Muscle layer of colon (tissue), 2 donors: ENCODE results near the gene TGIF2.
"Not testable (repeated sequence)": the region's sequence is repeated elsewhere in the genome, so short reads cannot be mapped to it uniquely, and the experiment has no call there.

Experiments used
- H3K27ac ChIP-seq: one replicate; pipeline ENCODE4 v1.7.0; 2013; ENCODE audit warnings: low read depth, mild to moderate bottlenecking, low read length, moderate library complexity
- H3K27me3 ChIP-seq, 2 donors: one replicate each; pipeline ENCODE4 v1.7.0; 2013; ENCODE audit warnings: low read length in 2 of 2, mild to moderate bottlenecking in 2 of 2; ENCODE audit not compliant: insufficient read depth in 2 of 2, control insufficient read depth in 1 of 2
- H3K36me3 ChIP-seq: one replicate; pipeline ENCODE4 v1.7.0; 2013; ENCODE audit warnings: mild to moderate bottlenecking, low read length; ENCODE audit not compliant: insufficient read depth
- H3K4me1 ChIP-seq: one replicate; pipeline ENCODE4 v1.7.0; 2013; ENCODE audit warnings: mild to moderate bottlenecking, low read length; ENCODE audit not compliant: insufficient read depth
- H3K4me3 ChIP-seq, 2 donors: one replicate each; pipeline ENCODE4 v1.7.0; 2013; ENCODE audit warnings: low read length in 2 of 2, low read depth in 1 of 2, mild to moderate bottlenecking in 1 of 2, moderate library complexity in 1 of 2
- H3K9ac ChIP-seq: one replicate; pipeline ENCODE4 v1.7.0; 2013; ENCODE audit warnings: low read length
- H3K9me3 ChIP-seq: one replicate; pipeline ENCODE4 v1.7.0; 2013; ENCODE audit warnings: mild to moderate bottlenecking, low read length
- donor health status: abdominal sarcoma.
- donor health status: Adenocarcinoma of cecum.

TGIF2 gene

GRCh38 chr20:36549628-36549941, 23.8 kb upstream of the TGIF2 start:
- peak overlapping the region; percentile 48 for H3K27ac ChIP-seq
- H3K9me3 ChIP-seq, result no peaks in the 10 kb centered on the region
- H3K36me3 ChIP-seq, result peaks cover 43% of the 10 kb centered on the region
- H3K4me3 ChIP-seq, result no peak overlapping the region
- H3K9ac ChIP-seq, result no peak overlapping the region
- peaks cover 19% of the 10 kb centered on the region for H3K4me1 ChIP-seq
- no peaks in the 10 kb centered on the region for H3K27me3 ChIP-seq

DNA sequence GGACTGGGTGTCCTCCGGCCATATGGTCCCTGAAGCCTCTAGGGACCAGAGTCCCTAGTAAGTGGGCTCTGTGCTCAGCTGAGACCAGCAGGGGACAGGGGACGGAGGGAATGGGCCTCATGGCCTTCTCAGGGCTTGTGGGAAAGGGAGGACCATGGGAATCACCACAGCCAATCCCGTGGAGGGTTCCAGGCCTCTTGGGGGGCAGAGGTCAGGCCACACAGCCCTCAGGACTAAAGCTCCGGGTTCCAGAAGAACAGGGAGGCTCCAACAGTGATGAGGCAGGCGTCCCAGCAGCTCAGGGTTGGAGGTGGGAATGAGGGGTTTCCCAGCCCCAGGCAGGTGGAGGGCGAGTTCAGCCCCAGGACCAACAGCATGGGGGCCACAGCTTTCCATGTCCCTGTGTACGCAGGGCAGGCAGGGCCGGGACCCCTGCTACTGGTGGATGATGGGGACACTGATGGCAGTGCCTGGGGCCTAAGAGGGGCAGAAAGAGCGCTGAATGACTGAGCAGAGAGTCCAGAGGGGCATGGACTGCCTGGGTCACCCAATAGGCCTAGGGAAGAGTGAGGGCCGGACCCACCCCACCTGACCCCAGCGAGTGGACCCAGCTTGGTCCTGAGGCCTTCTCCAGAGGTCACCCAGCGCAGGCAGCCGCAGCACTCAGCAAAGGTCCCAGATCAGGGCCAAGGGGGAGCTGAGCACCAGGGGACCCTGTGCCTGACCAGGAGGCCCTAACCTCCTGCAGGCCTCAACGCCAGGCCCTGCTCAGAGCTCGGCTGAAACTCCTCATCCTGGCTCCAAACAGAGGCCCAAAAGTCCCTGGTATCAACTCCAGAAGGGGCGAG, 23.2 kb upstream of the TGIF2 start:
- Histone ChIP-seq H3K4me1 (peaks cover 18% of the 10 kb centered on the region), H3K27me3 (no peaks in the 10 kb centered on the region), H3K36me3 (peaks cover 38% of the 10 kb centered on the region), H3K9me3 (no peaks in the 10 kb centered on the region), H3K9ac (no peak overlapping the region), H3K4me3 (no peak overlapping the region), H3K27ac (peak overlapping the region; percentile 70)

DNA sequence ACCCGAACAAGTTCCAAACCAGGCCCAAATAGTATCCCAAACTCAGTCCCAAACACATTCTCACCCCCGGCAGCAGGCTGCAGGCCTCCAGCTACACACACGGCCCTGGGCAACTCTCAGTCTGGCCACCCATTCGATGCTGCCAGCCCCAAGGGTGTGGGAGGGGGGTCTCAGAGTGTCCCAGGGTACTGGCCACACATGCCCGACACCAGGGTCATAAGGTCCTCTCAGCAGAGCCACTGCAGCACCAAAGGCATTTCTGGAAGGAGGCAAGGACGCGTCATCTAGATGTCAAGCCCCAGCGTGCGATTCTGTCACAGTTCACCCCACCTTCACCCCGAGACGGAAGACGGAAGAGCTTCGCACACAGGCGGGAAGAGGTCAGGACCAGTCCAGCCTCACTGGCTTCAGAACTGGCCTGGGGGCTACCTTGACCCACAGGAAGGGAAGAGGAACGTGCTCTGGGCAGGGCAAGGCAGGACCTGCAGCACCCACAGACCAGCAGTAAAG, 22.6 kb upstream of the TGIF2 start:
- no peak overlapping the region for H3K9ac ChIP-seq
- peak overlapping the region; percentile 70 for H3K27ac ChIP-seq
- no peaks in the 10 kb centered on the region for H3K9me3 ChIP-seq
- H3K27me3 ChIP-seq, result no peaks in the 10 kb centered on the region
- peaks cover 37% of the 10 kb centered on the region for H3K36me3 ChIP-seq
- no peak overlapping the region for H3K4me3 ChIP-seq
- peaks cover 11% of the 10 kb centered on the region for H3K4me1 ChIP-seq

GRCh38 chr20:36555248-36555647, 18.1 kb upstream of the TGIF2 start:
- Histone ChIP-seq H3K36me3 (no peaks in the 10 kb centered on the region), H3K4me3 (no peak overlapping the region), H3K9me3 (no peaks in the 10 kb centered on the region), H3K27ac (no peak overlapping the region), H3K27me3 (no peaks in the 10 kb centered on the region), H3K4me1 (peaks cover 7% of the 10 kb centered on the region), H3K9ac (no peak overlapping the region)

DNA sequence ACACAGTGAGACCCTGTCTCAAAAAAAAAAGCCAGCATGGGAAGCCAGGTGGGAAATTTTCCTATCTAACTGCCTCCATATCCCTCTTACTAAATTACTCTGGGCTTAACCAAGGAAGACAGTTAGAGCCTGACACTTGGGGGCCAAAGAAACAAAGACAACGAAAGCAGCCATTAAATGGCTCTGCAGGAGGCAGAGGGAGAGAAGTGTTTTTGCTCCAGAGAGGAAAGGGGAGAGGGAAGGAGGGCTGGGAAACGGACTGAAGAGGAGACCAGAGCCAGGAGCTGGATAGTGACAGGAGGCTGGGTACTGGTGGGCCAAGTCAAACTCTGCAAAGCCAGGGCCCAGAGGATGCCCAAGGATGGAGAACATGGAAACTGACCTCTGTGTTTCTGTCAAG, 10.7 kb upstream of the TGIF2 start:
- Histone ChIP-seq H3K4me3 (no peak overlapping the region), H3K27me3 (no peaks in the 10 kb centered on the region), H3K27ac (no peak overlapping the region), H3K4me1 (no peaks in the 10 kb centered on the region), H3K9me3 (no peaks in the 10 kb centered on the region), H3K9ac (no peak overlapping the region), H3K36me3 (no peaks in the 10 kb centered on the region)

DNA sequence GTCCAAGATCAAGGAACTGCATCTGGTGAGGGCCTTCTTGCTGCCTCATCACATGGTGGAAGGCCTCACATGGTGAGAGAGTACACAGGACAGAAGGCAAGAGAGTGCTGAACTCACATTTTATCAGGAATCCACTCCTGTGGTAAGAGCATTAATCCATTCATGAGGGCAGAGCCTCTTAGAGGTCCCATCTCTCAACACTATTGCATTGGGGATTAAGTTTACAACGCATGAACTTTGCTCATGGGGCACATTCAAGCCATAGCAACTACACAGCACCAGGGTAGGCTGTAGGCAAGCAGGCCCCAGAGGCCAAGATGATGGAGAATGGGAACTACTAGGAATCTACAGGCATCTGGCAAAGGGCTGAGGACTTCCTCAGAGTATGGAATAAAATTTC, 10.0 kb upstream of the TGIF2 start:
- Histone ChIP-seq H3K9ac (no peak overlapping the region), H3K4me1 (no peaks in the 10 kb centered on the region), H3K9me3 (no peaks in the 10 kb centered on the region), H3K4me3 (no peak overlapping the region), H3K36me3 (no peaks in the 10 kb centered on the region), H3K27me3 (no peaks in the 10 kb centered on the region), H3K27ac (no peak overlapping the region)

- not testable (repeated sequence) for H3K9me3 ChIP-seq, H3K4me1 ChIP-seq, H3K27me3 ChIP-seq, H3K27ac ChIP-seq, H3K9ac ChIP-seq, H3K4me3 ChIP-seq, H3K36me3 ChIP-seq
Observed at GRCh38 chr20:36564078-36564725, 9.2 kb upstream of the TGIF2 start.

DNA sequence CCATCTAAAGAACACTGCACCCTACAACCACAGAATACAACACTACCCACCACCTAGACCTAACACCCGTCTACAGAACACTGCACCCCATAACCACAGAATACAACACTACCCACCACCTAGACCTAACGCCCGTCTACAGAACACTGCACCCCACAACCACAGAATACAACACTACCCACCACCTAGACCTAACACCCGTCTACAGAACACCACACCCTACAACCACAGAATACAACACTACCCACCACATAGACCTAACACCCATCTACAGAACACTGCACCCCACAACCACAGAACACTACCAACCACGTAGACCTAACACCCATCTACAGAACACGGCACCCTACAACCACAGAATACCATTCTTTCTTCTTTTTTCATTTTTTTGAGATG, 8.7 kb upstream of the TGIF2 start:
- H3K4me1 ChIP-seq, H3K4me3 ChIP-seq, H3K27me3 ChIP-seq, H3K36me3 ChIP-seq, H3K9ac ChIP-seq, H3K9me3 ChIP-seq, H3K27ac ChIP-seq: not testable (repeated sequence)

DNA sequence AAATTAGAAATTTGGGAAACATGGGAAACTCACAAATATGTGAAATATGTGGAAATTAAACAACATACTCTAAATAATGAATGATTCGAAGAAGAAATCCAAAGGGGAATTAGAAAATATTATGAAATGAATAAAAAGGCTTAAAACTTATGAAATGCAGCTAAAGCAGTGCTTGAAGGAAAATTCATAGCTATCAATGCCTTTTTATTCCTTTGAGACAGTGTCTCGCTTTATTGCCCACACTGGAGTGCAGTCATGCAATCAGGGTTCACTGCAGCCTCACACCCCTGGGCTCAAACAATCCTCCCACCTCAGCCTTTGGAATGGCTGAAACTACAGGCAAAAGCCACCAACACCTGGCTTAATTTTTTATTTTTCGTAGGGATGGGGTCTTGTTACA, 7.9 kb upstream of the TGIF2 start:
- H3K4me3 ChIP-seq, result no peak overlapping the region
- H3K36me3 ChIP-seq, result no peaks in the 10 kb centered on the region
- no peaks in the 10 kb centered on the region for H3K4me1 ChIP-seq
- no peaks in the 10 kb centered on the region for H3K27me3 ChIP-seq
- H3K27ac ChIP-seq, result no peak overlapping the region
- H3K9me3 ChIP-seq, result no peaks in the 10 kb centered on the region
- H3K9ac ChIP-seq, result no peak overlapping the region

DNA sequence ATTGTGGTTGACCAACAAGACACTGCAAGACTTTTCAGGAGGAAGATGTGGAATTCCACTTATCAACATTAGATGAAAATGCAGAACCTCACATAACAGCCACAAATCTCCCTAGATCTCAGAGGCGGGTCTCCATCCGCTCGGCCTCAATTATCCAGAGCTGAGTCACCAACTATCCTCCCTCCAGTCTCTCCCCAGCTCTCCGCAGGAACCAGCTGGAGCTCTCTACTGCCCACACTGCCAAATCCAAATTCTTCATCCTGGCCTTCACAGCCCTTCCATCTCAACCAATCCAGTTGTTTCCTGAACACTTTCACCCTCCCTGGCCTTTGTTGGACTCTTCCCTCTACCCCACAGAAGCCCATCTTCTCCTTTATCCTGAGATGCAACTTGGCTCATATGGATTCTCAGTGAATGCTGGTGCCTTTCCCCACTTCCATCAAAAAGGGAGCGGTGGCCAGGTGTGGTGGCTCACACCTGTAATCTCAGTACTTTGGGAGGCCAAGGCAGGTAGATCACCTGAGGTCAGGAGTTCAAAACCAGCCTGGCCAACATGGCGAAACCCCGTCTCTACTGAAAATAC, 3.5 kb upstream of the TGIF2 start:
- Histone ChIP-seq H3K27me3 (no peaks in the 10 kb centered on the region), H3K9me3 (no peaks in the 10 kb centered on the region)

GRCh38 chr20:36571564-36572504, 1.6 kb upstream of the TGIF2 start:
- H3K9me3 ChIP-seq, result no peaks in the 10 kb centered on the region
- H3K9ac ChIP-seq, result peak overlapping the region; percentile 36

More for the DNA sequence above, 3.5 kb upstream of the TGIF2 start:
- no peak overlapping the region for H3K27ac ChIP-seq
- peaks cover under 1% of the 10 kb centered on the region for H3K4me1 ChIP-seq
- H3K36me3 ChIP-seq, result no peaks in the 10 kb centered on the region
- no peak overlapping the region for H3K4me3 ChIP-seq
- no peak overlapping the region for H3K9ac ChIP-seq

More at GRCh38 chr20:36571564-36572504, 1.6 kb upstream of the TGIF2 start:
- Histone ChIP-seq H3K4me3 (no peak overlapping the region), H3K4me1 (peaks cover 18% of the 10 kb centered on the region), H3K27me3 (no peaks in the 10 kb centered on the region), H3K36me3 (no peaks in the 10 kb centered on the region), H3K27ac (peak overlapping the region; percentile 87)
